HG02885 (cell line): ENCODE results near the gene SEMA4C.
A peak's percentile ranks its signal among the peaks of the same experiment; 100 is the strongest.

ENCODE experiments used
- ATAC-seq: cut with Tn5 transposase; IDR thresholded peaks from one replicate; pipeline ENCODE4 v1.9.1; 2021; ENCODE audit warnings: mild to moderate bottlenecking; ENCODE audit not compliant: unreplicated experiment, poor library complexity

SEMA4C gene

DNA sequence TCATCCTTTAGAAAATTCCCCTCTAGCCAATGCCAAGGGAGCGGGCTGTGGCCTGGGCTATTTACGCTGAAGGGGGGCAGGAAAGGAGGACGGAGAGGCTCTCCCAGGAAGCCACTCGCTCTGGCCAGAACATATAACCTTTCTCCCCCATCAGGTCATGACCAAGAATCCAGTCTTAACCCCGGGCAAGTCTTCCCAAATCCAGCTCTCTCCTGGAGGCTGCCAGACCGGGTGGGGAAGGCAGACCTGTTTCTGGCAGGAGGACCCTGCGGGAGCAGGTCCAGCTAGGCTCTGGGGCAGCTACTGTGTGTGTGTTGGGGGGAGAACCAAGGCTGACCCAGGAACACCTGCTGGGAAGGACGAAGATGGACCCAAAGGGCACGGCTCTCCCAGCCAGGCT lies 13.4 kb upstream of the SEMA4C start:
- no peak for ATAC-seq

- ATAC-seq = no peak
These were observed 13.0 kb upstream of the SEMA4C start for GRCh38 chr2:96882906-96883305.

DNA sequence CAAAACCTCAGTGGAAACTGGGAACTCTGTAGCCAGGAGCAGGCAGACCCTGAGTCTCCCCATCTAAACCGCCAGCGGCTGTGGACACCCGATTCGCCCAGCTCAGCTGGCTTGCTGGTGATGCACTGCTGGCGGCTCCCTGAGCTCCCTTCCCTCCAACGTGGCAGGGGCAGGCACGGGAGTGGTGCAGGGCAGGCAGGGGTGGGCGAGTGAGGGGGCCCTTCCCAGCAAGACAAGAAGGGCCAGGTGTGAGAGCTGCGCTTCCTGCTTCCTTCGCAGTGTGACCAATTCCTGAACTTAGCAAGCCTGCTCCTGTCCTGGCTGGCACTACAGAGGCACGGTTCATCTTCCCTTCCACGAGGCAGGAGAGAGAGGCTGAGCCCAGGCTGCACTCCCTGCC lies 12.3 kb upstream of the SEMA4C start:
- ATAC-seq = no peak

DNA sequence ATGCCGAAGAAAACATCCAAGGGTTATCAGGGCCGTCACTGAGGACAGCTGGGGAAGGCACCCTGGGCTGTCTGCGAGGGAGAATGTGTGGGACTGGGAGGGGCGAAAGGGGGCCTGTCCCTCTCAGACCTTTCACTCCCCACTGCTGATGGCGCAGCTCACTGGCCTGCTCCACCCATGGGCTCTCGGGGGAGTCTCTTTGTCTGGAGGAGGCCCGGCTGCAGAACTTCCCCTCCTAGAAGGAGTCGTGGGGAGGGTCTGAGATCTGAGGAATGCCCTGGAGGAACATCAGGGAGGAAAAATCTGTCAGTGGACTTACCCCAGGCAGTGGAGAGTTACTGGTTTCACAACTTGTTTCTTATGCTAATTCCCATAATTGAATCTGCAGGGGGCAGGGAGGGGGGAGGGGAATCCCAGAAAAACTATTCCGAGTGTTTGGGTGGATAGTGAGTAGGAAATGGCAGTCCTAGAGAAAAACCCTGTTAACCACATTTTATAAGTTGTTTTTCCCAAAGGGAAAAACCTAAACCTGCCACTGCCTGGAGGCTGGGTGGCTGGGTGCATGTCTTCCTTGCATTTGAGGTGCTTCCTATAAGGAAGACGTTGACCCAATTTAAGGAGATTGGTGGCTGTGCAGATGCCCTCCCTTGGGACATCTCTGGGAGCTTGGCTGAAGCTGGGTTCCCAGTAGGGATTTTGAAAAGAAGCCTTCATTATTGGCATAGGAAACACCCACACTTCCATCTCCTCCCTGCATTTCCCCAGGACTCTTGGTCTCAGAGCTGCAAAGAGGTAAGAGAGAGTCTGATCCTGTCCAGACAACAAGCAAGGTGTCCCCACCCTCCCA lies 11.7 kb upstream of the SEMA4C start:
- no peak for ATAC-seq

DNA sequence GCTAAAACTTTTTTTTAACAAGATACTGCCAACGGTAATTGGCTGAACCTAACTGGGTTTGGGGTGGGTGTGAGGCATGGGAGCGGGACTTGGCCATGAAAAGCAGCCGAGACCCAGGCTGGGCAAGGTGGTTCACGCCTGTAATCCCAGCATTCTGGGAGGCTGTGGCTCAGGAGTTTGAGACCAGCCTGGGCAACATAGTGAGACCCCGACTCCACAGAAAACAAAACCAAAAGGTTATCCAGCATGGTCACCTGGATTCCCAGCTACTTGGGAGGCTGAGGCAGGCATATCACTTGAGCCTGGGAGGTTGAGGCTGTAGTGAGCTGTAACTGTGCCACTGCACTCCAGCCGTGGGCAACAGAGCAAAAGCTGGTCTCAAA lies 11.0 kb upstream of the SEMA4C start:
- no peak for ATAC-seq

GRCh38 chr2:96879545-96880040 lies 9.7 kb upstream of the SEMA4C start:
- no peak for ATAC-seq

DNA sequence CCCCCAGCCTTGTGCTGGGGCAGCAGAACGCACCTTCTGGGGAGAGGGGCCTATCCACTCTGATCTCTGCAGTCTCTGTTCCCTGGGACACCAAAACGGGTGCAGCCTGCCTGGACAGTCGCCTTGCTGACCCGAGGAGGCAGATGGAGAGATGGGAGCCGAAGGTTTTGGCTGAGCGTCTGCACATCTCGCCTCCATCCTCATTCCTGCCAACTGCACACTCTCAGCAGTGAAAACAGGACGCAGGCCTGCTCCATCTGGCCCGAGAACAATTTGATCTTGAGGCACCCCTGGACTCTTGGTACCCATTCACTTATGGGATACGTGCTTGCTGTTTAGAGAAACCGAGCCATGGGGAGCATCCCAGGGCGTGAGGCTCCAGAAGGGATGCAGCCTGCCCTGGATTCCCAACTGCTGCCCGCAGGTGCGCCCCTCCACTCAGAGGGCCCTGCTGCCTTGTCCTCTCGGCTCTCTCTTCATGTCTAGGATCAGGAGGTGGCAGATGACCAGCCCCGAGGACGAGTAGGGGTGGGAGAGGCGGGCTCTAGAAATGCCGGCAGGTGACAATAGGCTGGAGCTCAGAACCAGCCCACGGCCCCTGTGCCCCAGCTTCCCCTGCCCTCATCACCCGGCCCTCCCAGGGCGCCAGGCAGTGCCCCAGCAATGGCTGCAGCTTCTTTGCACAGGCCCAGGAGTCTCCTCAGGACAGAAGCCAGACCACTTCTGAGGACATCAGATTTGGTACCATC lies 9.1 kb upstream of the SEMA4C start:
- ATAC-seq = no peak

DNA sequence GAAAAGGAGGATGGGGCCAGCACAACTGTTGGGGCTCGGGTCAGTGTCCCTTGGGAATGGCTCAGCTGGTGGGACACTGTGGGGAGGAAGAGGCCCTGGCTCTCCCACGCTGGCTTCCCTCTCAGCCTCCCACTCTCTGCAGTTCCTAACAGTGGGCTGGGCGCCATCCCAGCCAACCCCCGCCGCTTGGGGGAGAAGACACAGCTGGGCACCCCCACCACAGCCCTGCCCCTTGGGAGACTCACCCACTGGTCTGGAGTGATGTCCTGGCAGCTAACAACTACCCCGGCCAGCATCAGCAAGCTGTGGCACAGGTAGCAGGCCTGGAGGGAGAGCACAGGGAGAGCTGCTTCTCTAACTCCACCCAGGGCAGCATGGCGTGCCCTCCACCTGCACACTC lies 8.3 kb upstream of the SEMA4C start:
- ATAC-seq = no peak

- no peak for ATAC-seq
These were observed 7.8 kb upstream of the SEMA4C start for GRCh38 chr2:96877631-96878092.

- no peak for ATAC-seq
These were observed 7.2 kb upstream of the SEMA4C start for GRCh38 chr2:96877042-96877451.

GRCh38 chr2:96876269-96877041 lies 6.6 kb upstream of the SEMA4C start:
- ATAC-seq = no peak

- ATAC-seq = no peak
These were observed 5.8 kb upstream of the SEMA4C start for GRCh38 chr2:96875498-96876268.

GRCh38 chr2:96874198-96874831 lies 4.4 kb upstream of the SEMA4C start:
- ATAC-seq = peak; percentile 39

DNA sequence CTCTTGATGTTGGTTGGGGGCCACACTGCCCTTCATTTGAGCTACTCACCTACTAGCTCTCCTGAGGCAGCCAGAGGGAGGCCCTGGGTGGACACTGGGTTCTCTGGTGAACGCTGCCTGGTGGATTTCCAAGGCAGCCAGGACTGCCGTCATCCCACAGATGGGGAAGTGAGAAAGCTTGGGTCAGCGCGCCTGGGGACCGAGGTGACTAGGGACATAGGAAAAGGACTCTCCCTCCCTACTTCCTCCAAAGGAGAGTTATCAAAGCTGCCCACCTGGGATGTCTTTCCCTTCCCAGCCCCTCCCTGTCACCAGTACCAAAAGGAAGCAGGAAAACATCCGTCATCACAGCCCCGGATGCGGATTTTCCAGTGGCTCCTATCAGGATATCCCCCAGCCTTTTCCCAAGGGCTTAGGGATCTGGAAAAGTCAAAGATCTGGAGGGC lies 3.8 kb upstream of the SEMA4C start:
- no peak for ATAC-seq

DNA sequence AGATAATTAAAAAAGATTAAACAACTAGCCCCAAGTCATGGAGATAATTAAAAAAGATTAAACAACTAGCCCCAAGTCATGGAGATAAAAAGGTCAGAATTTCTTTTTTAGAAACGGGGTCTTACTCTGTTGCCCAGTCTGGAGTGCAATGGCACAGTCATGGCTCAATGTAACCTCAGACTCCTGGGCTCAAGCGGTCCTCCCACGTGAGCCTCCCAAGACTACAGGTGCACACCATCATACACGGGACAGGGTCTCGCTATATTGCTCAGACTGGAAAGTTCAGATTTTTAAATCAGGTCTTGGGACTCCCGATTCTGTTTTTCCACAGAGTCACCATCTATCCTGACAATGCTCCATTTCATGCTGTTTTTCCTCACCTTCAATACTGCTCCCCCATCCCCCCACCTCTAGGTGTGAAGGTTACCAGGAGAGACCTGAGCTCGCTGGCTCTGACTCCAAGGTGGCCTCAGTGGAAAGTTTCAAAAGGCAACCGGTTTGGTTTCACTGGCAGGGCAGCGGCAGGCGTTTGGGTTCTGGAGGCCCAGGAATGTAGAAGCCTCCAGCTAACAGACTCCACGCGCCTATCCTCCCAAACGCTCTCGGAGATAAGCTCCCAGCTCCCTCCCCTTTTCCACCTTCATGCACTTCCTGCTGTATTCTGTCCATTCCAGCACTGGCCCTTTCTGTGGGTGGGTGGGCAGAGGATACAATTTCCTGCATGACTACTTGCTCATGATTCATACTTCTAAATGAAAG lies 2.9 kb upstream of the SEMA4C start:
- no peak for ATAC-seq

- no peak for ATAC-seq
These were observed 861 bp upstream of the SEMA4C start for GRCh38 chr2:96870626-96871255.

DNA sequence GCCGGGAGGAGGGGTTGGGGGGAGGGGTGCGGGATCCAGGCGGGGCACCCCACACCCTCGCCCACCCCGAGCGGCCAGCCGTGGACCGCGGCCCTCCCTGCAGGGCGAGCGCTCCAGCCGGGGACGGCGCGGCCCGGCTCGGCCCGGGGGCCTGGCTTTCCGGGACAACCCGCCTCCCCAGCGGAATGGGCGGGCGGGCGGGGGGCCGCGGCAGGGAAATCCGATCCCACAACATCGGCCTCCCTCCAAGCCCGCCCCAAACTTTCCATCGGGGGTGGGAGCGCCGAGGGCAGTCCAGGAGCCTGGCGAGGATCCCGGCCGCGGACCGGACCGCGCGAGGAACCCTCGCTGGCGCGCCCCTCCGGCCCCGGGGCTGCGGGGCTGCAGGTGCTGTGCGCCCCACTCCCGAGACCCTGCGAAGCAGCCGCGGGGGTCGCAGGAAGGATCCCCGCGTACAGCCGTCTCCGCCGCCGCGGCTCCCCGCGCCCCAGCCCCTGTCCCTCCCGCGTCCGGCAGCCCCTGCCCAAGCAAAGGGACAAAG lies 529 bp downstream of the SEMA4C start:
- ATAC-seq = peak; percentile 22
